ENCODE measurements around the gene KMO. TPM values are rescaled to one million over a fixed set of nuclear protein-coding genes. Genes with fewer than 3 reads are reported as not detected.

Gene KMO
- total RNA-seq, 2 donors from 2014 or later: 0.35 to 0.37 TPM

DNA sequence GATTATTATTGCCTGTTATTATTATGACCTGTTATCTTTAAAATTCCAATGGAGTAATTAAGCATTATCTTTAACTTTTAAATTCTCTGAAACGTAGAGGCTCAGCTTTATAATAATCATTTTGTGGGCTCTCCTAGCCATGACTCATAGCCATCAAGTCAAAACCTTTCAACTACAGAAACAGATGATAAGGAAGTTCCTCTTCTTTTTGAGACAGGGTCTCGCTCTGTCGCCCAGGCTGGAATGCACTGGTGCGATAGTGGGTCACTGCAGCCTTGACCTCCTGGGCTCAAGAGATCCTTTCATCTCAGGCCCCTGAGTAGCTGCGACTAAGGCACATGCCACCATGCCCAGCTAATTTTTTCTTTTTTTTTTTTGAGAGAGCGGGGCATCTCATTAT is 64.5 kb downstream of the KMO start:
- TF ChIP-seq, protein P1, sequence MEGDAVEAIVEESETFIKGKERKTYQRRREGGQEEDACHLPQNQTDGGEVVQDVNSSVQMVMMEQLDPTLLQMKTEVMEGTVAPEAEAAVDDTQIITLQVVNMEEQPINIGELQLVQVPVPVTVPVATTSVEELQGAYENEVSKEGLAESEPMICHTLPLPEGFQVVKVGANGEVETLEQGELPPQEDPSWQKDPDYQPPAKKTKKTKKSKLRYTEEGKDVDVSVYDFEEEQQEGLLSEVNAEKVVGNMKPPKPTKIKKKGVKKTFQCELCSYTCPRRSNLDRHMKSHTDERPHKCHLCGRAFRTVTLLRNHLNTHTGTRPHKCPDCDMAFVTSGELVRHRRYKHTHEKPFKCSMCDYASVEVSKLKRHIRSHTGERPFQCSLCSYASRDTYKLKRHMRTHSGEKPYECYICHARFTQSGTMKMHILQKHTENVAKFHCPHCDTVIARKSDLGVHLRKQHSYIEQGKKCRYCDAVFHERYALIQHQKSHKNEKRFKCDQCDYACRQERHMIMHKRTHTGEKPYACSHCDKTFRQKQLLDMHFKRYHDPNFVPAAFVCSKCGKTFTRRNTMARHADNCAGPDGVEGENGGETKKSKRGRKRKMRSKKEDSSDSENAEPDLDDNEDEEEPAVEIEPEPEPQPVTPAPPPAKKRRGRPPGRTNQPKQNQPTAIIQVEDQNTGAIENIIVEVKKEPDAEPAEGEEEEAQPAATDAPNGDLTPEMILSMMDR (IDR thresholded peaks at IDR 0.05): no peak
- H3K9me3 ChIP-seq: no peaks in the 10 kb centered on the region
- DNase-seq (ENCODE audit: low spot score): no peak

DNA sequence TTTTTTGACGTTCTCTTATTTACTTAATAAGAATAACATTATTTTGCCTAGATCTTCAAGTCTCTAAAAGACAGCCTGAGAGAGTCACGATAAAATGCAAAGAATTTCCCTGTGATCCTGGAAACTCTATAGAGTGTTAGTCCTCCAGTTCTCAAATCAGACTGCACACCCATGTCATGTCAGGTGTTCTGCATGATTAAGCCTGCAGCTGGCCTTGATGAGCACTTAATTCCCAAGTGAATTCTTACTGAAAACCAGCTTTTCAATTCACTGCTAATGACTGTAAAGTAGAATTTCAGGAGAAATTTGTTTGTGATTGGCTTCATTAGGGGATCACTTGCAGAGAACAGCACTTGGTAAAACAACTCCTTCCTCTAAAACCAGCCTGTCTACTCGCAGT is 66.1 kb downstream of the KMO start:
- no peak for DNase-seq (ENCODE audit: low spot score)
- Histone ChIP-seq H3K4me1 (no peaks in the 10 kb centered on the region), H3K4me3 (no peak overlapping the region), H3K27ac (no peak overlapping the region), H3K36me3 (no peaks in the 10 kb centered on the region), H3K9me3 (no peaks in the 10 kb centered on the region), H3K27me3 (no peaks in the 10 kb centered on the region)
- TF ChIP-seq, protein P1 (IDR thresholded peaks at IDR 0.05): no peak

More for the DNA sequence above, 64.5 kb downstream of the KMO start:
- Histone ChIP-seq H3K4me1 (no peaks in the 10 kb centered on the region), H3K36me3 (no peaks in the 10 kb centered on the region), H3K27me3 (no peaks in the 10 kb centered on the region), H3K4me3 (no peak overlapping the region), H3K27ac (no peak overlapping the region)

DNA sequence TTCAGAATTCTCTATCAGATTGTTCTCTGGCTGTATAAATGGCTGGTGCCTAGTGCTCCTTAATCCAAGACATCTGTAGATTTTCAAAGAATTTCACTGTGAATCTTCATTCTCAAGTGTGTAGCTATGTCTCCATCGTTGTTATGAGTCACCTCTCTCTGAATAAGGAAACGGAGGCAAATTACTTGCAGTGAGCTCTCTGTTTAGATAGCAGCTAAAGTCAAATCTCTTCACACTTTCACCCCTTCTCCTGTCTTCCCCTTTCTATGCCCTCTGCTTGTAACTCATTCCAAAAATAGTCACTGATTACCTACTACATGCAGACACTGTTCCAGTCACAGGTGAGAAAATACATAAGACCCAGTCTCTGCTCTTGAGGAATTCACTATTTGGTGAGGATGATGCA is 68.3 kb downstream of the KMO start:
- Histone ChIP-seq H3K9me3 (no peaks in the 10 kb centered on the region), H3K4me3 (no peak overlapping the region), H3K27ac (no peak overlapping the region), H3K36me3 (no peaks in the 10 kb centered on the region), H3K4me1 (no peaks in the 10 kb centered on the region), H3K27me3 (no peaks in the 10 kb centered on the region)
- DNase-seq (ENCODE audit: low spot score): no peak
- TF ChIP-seq, protein P1 (IDR thresholded peaks at IDR 0.05): no peak

DNA sequence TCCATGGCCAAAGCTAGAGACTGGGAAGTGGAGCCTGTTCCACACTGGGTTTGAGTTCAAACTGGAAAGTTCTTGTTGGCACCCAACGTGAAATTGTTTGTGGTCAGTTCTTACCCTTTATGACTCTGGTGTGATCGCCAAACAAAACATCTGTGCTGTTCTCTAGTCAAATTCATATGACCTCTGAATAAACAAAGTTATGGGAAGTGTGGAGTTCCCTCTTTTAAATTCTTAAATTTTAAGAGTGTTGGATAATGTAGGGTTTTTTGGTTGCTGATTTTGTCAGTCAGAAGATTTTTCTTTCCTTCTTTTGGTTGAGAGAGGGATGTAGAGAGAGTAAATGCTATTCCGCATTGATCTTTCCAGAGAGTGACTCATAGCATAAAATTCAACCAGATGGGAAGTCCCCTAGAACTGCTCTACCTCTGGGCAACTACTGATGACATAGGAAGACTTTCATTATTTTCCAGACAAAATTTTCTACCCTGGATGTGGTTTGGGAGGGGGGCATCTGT is 71.6 kb downstream of the KMO start:
- H3K9me3 ChIP-seq: no peaks in the 10 kb centered on the region
- DNase-seq (ENCODE audit: low spot score): no peak
- TF ChIP-seq, protein P1 (IDR thresholded peaks at IDR 0.05): no peak
- no peaks in the 10 kb centered on the region for H3K27me3 ChIP-seq
- no peaks in the 10 kb centered on the region for H3K36me3 ChIP-seq
- no peak overlapping the region for H3K27ac ChIP-seq
- H3K4me1 ChIP-seq: no peaks in the 10 kb centered on the region
- no peak overlapping the region for H3K4me3 ChIP-seq

DNA sequence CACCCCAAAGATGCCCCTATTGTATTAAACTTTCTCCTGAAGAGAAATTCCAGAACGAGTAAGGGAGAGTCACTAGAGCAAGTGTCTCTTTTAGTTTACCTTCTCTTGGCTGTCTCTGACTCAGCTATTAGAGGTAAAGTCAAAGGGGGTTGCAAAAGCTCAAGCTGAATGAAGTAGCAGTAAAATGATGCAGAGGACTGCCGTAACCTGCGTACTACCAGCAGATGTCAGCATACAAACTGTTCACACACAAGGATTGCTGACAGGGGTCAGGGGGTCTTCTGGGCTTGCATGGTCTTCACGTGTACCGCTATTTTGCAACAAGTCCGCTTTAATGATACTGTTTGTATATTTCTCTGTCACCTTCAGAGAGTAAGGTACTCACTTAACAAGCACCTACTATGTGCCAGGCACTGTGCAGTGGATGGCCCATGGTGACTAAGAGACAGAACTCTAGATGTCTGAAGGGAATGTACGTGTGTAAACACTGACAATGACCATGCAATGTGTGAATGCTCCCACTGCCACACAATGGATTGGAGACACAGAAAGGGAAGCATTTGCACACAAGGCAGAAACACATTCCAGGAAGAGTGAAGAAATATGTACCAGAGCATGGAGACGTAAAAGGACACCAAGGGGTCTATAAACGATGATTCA is 73.1 kb downstream of the KMO start:
- no peaks in the 10 kb centered on the region for H3K36me3 ChIP-seq
- DNase-seq (ENCODE audit: low spot score): no peak
- H3K4me3 ChIP-seq: no peak overlapping the region
- TF ChIP-seq, protein P1 (IDR thresholded peaks at IDR 0.05): no peak
- H3K9me3 ChIP-seq: no peaks in the 10 kb centered on the region
- no peaks in the 10 kb centered on the region for H3K4me1 ChIP-seq
- H3K27ac ChIP-seq: no peak overlapping the region
- no peaks in the 10 kb centered on the region for H3K27me3 ChIP-seq

DNA sequence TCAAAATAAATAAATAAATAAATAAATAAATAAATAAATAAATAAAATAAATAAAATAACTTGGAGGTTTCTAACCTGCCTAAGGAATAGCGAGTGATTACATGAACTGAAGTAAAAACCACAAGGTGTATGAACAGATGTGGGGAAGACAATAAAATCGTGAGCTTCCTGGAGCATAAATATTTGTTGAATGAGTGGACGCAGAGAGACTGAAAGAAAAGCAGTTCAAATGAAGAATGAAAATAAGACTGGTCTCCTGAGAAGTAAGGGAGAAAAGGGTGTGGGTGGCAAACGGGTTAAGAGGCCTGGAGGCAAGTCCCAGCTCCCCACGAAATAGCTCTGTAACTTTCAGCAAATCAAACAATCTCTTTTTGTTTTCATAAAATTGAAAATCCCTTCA is 74.4 kb downstream of the KMO start:
- H3K9me3 ChIP-seq: no peaks in the 10 kb centered on the region
- H3K36me3 ChIP-seq: no peaks in the 10 kb centered on the region
- no peak overlapping the region for H3K4me3 ChIP-seq
- H3K27me3 ChIP-seq: no peaks in the 10 kb centered on the region
- H3K4me1 ChIP-seq: peaks cover 0 to 5% of the 10 kb centered on the region in 2 donors
- H3K27ac ChIP-seq: no peak overlapping the region
- TF ChIP-seq, protein P1 (IDR thresholded peaks at IDR 0.05): no peak
- no peak for DNase-seq (ENCODE audit: low spot score)

Measured in right atrium auricular region (tissue), 2 donors.